Activated CD8-positive, alpha-beta T cell treated with anti-CD3 and anti-CD28 coated beads for 36 hours (primary cell): ENCODE measurements around the gene MBNL1. TPM values are rescaled to one million over a fixed set of nuclear protein-coding genes. Genes with fewer than 3 reads are reported as not detected.
A peak's percentile ranks its signal among the peaks of the same experiment; 100 is the strongest.

Experiments used
- ATAC-seq: fragments of 200-7000 bp; cut with Tn5 transposase; one replicate; pipeline ENCODE4 v1.10.0; 2021; ENCODE audit warnings: mild to moderate bottlenecking, moderate library complexity
- CTCF ChIA-PET: fragments of 350-600 bp; sonication (Branson Sonifier 250); formaldehyde crosslinking; loops from one replicate; lab custom pipeline; 2021; ENCODE audit warnings: antibody characterized with exemption; lab: Charles Lee
- POLR2A ChIA-PET: fragments of 350-600 bp; sonication (Branson Sonifier 250); formaldehyde crosslinking; loops from one replicate; lab custom pipeline; 2021; ENCODE audit warnings: antibody characterized with exemption; lab: Charles Lee
- DNase-seq: peaks from one replicate; pipeline ENCODE4 v3.0.0-alpha.2; 2020
- H3K27ac Mint-ChIP-seq: one replicate; pipeline ENCODE4 v1.8.0; 2021; ENCODE audit warnings: mild to moderate bottlenecking, mixed read lengths
- H3K27me3 Mint-ChIP-seq: one replicate; pipeline ENCODE4 v1.8.0; 2021; ENCODE audit warnings: mixed read lengths
- H3K36me3 Mint-ChIP-seq: one replicate; pipeline ENCODE4 v1.8.0; 2021; ENCODE audit warnings: low read depth, mixed read lengths
- H3K4me1 Mint-ChIP-seq: one replicate; pipeline ENCODE4 v1.8.0; 2021; ENCODE audit warnings: low read depth, mixed read lengths
- H3K4me3 Mint-ChIP-seq: one replicate; pipeline ENCODE4 v1.8.0; 2021; ENCODE audit warnings: mild to moderate bottlenecking, moderate library complexity, mixed read lengths
- H3K9me3 Mint-ChIP-seq: one replicate; pipeline ENCODE4 v1.8.0; 2021; ENCODE audit warnings: mixed read lengths
- CTCF ChIP-seq: fragments of 200-600 bp; IDR thresholded peaks from one replicate; pipeline ENCODE4 v1.8.0; 2022; ENCODE audit warnings: antibody characterized with exemption, mild to moderate bottlenecking
- intact Hi-C: fragments of 100-400 bp; cut with micrococcal nuclease; formaldehyde crosslinking; loops from one replicate; pipeline ENCODE4 v1.10.0; 2022
- total RNA-seq, 2 experiments: library from RNA; stranded (reverse); gene quantifications; one replicate each; pipeline ENCODE4 v1.2.3, GENCODE V29; 2021

The MBNL1 gene
- total RNA-seq, 2 experiments from 2014 or later = 341 to 360 TPM

GRCh38 chr3:152225201-152225600 is 43.5 kb upstream of the MBNL1 start:
- ATAC-seq = no peak
- TF ChIP-seq CTCF = no peak
- DNase-seq = no peak
- H3K4me1 Mint-ChIP-seq = peaks cover 55% of the 10 kb centered on the region
- CTCF ChIA-PET = interaction anchor here (1.3 to 2.2 kb wide), 5 partner anchors 9 to 42 kb away, joined by 3 to 7 read pairs (median 4); no protein-coding TSS in a partner anchor
- H3K4me3 Mint-ChIP-seq = no peak overlapping the region
- H3K27me3 Mint-ChIP-seq = no peaks in the 10 kb centered on the region
- no peaks in the 10 kb centered on the region for H3K9me3 Mint-ChIP-seq
- H3K27ac Mint-ChIP-seq = peak overlapping the region; percentile 16
- intact Hi-C loops = no loop called here
- H3K36me3 Mint-ChIP-seq = no peaks in the 10 kb centered on the region
- POLR2A ChIA-PET = no interaction called here

GRCh38 chr3:152226176-152226575 is 42.6 kb upstream of the MBNL1 start:
- POLR2A ChIA-PET = interaction anchor here (0.6 kb wide), 1 partner anchor 154 kb away, joined by 5 read pairs; no protein-coding TSS in a partner anchor
- H3K27ac Mint-ChIP-seq = no peak overlapping the region
- no peak overlapping the region for H3K4me3 Mint-ChIP-seq
- H3K4me1 Mint-ChIP-seq = peaks cover 58% of the 10 kb centered on the region
- H3K9me3 Mint-ChIP-seq = no peaks in the 10 kb centered on the region
- no peaks in the 10 kb centered on the region for H3K36me3 Mint-ChIP-seq
- ATAC-seq = no peak
- no peak for TF ChIP-seq CTCF
- no peak for DNase-seq
- intact Hi-C loops = no loop called here
- CTCF ChIA-PET = interaction anchor here (1.3 to 2.2 kb wide), 3 partner anchors 8 to 43 kb away, joined by 3 to 7 read pairs (median 4); no protein-coding TSS in a partner anchor
- H3K27me3 Mint-ChIP-seq = no peaks in the 10 kb centered on the region

- no peak for TF ChIP-seq CTCF
- ChIA-PET POLR2A (no interaction called here), CTCF (no interaction called here)
- intact Hi-C loops = no loop called here
- Mint-ChIP-seq H3K36me3 (no peaks in the 10 kb centered on the region), H3K4me3 (no peak overlapping the region), H3K9me3 (no peaks in the 10 kb centered on the region), H3K27ac (no peak overlapping the region), H3K4me1 (peaks cover 56% of the 10 kb centered on the region), H3K27me3 (no peaks in the 10 kb centered on the region)
- DNase-seq (no peak), ATAC-seq (no peak)
These were observed 41.7 kb upstream of the MBNL1 start for GRCh38 chr3:152227027-152227426.

GRCh38 chr3:152229692-152230091 is 39.0 kb upstream of the MBNL1 start:
- ChIA-PET POLR2A (no interaction called here), CTCF (no interaction called here)
- H3K36me3 Mint-ChIP-seq = no peaks in the 10 kb centered on the region
- no peaks in the 10 kb centered on the region for H3K27me3 Mint-ChIP-seq
- H3K9me3 Mint-ChIP-seq = no peaks in the 10 kb centered on the region
- TF ChIP-seq CTCF = no peak
- no peak for DNase-seq
- no peak overlapping the region for H3K4me3 Mint-ChIP-seq
- peaks cover 63% of the 10 kb centered on the region for H3K4me1 Mint-ChIP-seq
- ATAC-seq = no peak
- intact Hi-C loops = no loop called here
- no peak overlapping the region for H3K27ac Mint-ChIP-seq

- intact Hi-C loops = no loop called here
- CTCF ChIA-PET = no interaction called here
- DNase-seq = no peak
- Mint-ChIP-seq H3K9me3 (no peaks in the 10 kb centered on the region), H3K36me3 (no peaks in the 10 kb centered on the region), H3K4me3 (no peak overlapping the region), H3K27ac (peak overlapping the region; percentile 1), H3K4me1 (peaks cover 62% of the 10 kb centered on the region), H3K27me3 (no peaks in the 10 kb centered on the region)
- TF ChIP-seq CTCF = no peak
- ATAC-seq = no peak
- POLR2A ChIA-PET = interaction anchor here (0.6 to 1.9 kb wide), 3 partner anchors 10 to 13 kb away, joined by 3 to 11 read pairs (median 4); no protein-coding TSS in a partner anchor
These were observed 38.4 kb upstream of the MBNL1 start for GRCh38 chr3:152230370-152230769.
